ENCODE measurements around the gene CYB5RL. TPM values are rescaled to one million over a fixed set of nuclear protein-coding genes. Genes with fewer than 3 reads are reported as not detected.

The CYB5RL gene
- total and polyA plus RNA-seq, 2 of the 8 experiments (the other 6 are each of a cell fraction or from before 2014, with no cell fraction given), result 13.2 to 14.1 TPM

GRCh38 chr1:54218883-54219687, 19.3 kb upstream of the CYB5RL start:
- H3K4ac ChIP-seq (replicated peaks; ENCODE audit: insufficient read length, low read depth, low read length), result no peak overlapping the region
- no peak overlapping the region for H3K23ac ChIP-seq (ENCODE audit: insufficient read length)
- FAIRE-seq, result no peak
- ChIA-PET CTCF (ENCODE audit: partially characterized antibody) (interaction anchor here (0.7 to 3.7 kb wide), 8 partner anchors 10 to 582 kb away, joined by 3 to 19 read pairs (median 5); partner anchors contain the start of gene TTC22), POLR2A (ENCODE audit: partially characterized antibody) (interaction anchor here (1.1 to 7.1 kb wide), 3 partner anchors 18 to 328 kb away, joined by 3 to 50 read pairs (median 6); partner anchors contain the start of genes CYB5RL and MRPL37)
- no peaks in the 10 kb centered on the region for H3K79me2 ChIP-seq (ENCODE audit: control insufficient read depth in 1 of 2, insufficient read depth in 2 of 2, low read length in 2 of 2)
- H2BK120ac ChIP-seq (replicated peaks; ENCODE audit: low read depth, low read length), result no peak overlapping the region
- no peak overlapping the region for H3K14ac ChIP-seq (ENCODE audit: insufficient read length)
- no peak overlapping the region for H2BK20ac ChIP-seq (ENCODE audit: low read length)
- no peaks in the 10 kb centered on the region for H3K9me3 ChIP-seq (ENCODE audit: insufficient read depth in 2 of 2, low read depth in 1 of 2, low read length in 1 of 2)
- H3K9ac ChIP-seq (replicated peaks in 1 of 4; ENCODE audit: extremely low read depth in 1 of 4, low read depth in 3 of 4, low read length in 3 of 4), result no peak overlapping the region
- no peak overlapping the region for H2BK12ac ChIP-seq (ENCODE audit: low read depth, low read length)
- 81% methylated on average over 11 of the region's 11 CpGs; no CpG with 5 or more reads in 1 of the 2 experiments for WGBS, 2 experiments (ENCODE audit: extremely low coverage in 1 of 2, insufficient coverage in 1 of 2, insufficient read length in 1 of 2, insufficient replicate concordance in 2 of 2, low coverage in 1 of 2, low lambda C conversion rate in 2 of 2, missing lambda C conversion rate in 1 of 2)
- H3K27me3 ChIP-seq (replicated peaks in 1 of 4; ENCODE audit: control insufficient read depth in 3 of 4, extremely low read depth in 1 of 4, insufficient read depth in 3 of 4, low read length in 3 of 4), result no peaks in the 10 kb centered on the region
- no peak overlapping the region for H2AK5ac ChIP-seq (ENCODE audit: low read depth, low read length)
- peaks cover 7 to 13% of the 10 kb centered on the region in 2 experiments for H4K20me1 ChIP-seq (replicated peaks in 1 of 2; ENCODE audit: control insufficient read depth in 1 of 2, insufficient read depth in 2 of 2, low read length in 2 of 2)
- no peak for DNase-seq (ENCODE audit: low read depth in 1 of 2, low spot score in 2 of 2)
- H3K4me1 ChIP-seq (replicated peaks in 1 of 4; ENCODE audit: control insufficient read depth in 3 of 4, insufficient read depth in 4 of 4, low read length in 3 of 4), result peaks cover 0 to 4% (median 1%) of the 10 kb centered on the region in 4 experiments; a peak in 3 of 7 replicates
- no peak overlapping the region for H4K8ac ChIP-seq (ENCODE audit: extremely low read depth, insufficient read depth, low read length)
- no peak overlapping the region for H3K18ac ChIP-seq (ENCODE audit: extremely low read depth, low read length)
- no peak overlapping the region for H3K4me3 ChIP-seq (ENCODE audit: extremely low read depth in 1 of 4, insufficient read depth in 2 of 4, low read depth in 3 of 4, low read length in 4 of 4)
- H3K56ac ChIP-seq (replicated peaks; ENCODE audit: insufficient read length, low read depth, low read length), result no peak overlapping the region
- H3K36me3 ChIP-seq (ENCODE audit: control insufficient read depth in 2 of 4, insufficient read depth in 4 of 4, low read length in 3 of 4), result peaks cover 25 to 50% (median 39%) of the 10 kb centered on the region in 4 experiments
- TF ChIP-seq KDM5A (IDR thresholded peaks at IDR 0.05; ENCODE audit: low read length) (no peak), RAD21 (IDR thresholded peaks at IDR 0.05 in 1 of 2, conservative IDR thresholded peaks at IDR 0.05 in 1 of 2; ENCODE audit: low read depth in 2 of 2, low read length in 2 of 2) (peak; percentile 8 to 24; a peak in 1 of 4 replicates)
- no peak overlapping the region for H4K91ac ChIP-seq (replicated peaks; ENCODE audit: insufficient read length, low read length)
- no peak overlapping the region for H4K5ac ChIP-seq (ENCODE audit: insufficient read length, low read depth, low read length)
- no peak overlapping the region for H2AFZ ChIP-seq (ENCODE audit: low read length)
- H3K27ac ChIP-seq (ENCODE audit: low read depth, low read length), result no peak overlapping the region
- H3K23me2 ChIP-seq (ENCODE audit: low read depth, low read length), result no peaks in the 10 kb centered on the region
- H3K79me1 ChIP-seq (ENCODE audit: low read depth, low read length), result peaks cover 3% of the 10 kb centered on the region; the same call in 1 of the 2 replicates
- H3K4me2 ChIP-seq (ENCODE audit: insufficient read depth in 1 of 2, low read depth in 2 of 2, low read length in 2 of 2), result no peak overlapping the region
- no peak overlapping the region for H2BK15ac ChIP-seq (ENCODE audit: low read length)
- H2BK5ac ChIP-seq (ENCODE audit: low read depth, low read length), result no peak overlapping the region

All from H1 (cell line).